ENCODE data around the gene ARHGEF38. TPM values are rescaled to one million over a fixed set of nuclear protein-coding genes. Genes with fewer than 3 reads are reported as not detected.

The ARHGEF38 gene
- total RNA-seq, 2 experiments from 2014 or later, result not detected

GRCh38 chr4:105601406-105601805 lies 49.0 kb downstream of the ARHGEF38 start:
- Mint-ChIP-seq H3K27ac (no peak overlapping the region), H3K27me3 (peaks cover 15% of the 10 kb centered on the region), H3K36me3 (ENCODE audit: low read depth) (no peaks in the 10 kb centered on the region), H3K4me3 (no peak overlapping the region), H3K9me3 (no peaks in the 10 kb centered on the region), H3K4me1 (ENCODE audit: low read depth) (no peaks in the 10 kb centered on the region)
- intact Hi-C loops (cut with DNase I, micrococcal nuclease), result no loop called here
- POLR2A ChIA-PET, result no interaction called here
- no peak for DNase-seq
- Histone ChIP-seq H3K27me3 (ENCODE audit: control insufficient read depth in 1 of 2, insufficient read depth in 2 of 2, low read length in 2 of 2) (no peaks in the 10 kb centered on the region), H3K9me3 (ENCODE audit: control insufficient read depth in 1 of 2, insufficient read depth in 1 of 2, low read length in 2 of 2) (no peaks in the 10 kb centered on the region), H3K4me3 (ENCODE audit: low read length) (no peak overlapping the region), H3K27ac (ENCODE audit: low read depth in 1 of 2, low read length in 2 of 2) (no peak overlapping the region), H3K36me3 (ENCODE audit: insufficient read depth, low read length) (no peaks in the 10 kb centered on the region), H3K4me1 (ENCODE audit: insufficient read depth, low read length) (no peaks in the 10 kb centered on the region)
- no peak for ATAC-seq (ENCODE audit: poor library complexity)
- CTCF ChIA-PET, result no interaction called here
- TF ChIP-seq CTCF (IDR thresholded peaks at IDR 0.05), result no peak

DNA sequence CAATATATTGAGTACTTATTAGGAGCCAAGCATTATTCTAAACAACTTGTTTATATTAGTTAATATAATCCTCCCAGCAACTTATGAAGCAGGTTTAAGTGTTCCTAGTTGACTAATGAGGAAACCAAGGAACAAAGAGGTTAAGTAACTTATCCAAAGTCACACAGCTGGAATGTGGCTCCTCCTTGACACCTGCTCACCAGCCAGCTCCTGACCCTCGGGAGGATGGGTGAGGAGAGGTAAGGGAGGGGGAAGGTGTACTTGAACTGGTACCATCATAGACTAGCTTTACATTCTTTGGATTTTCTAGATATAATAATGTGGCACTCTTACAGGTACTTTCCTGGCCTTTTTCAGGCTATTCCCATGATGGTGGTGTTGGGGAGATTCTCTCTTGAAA lies 50.7 kb downstream of the ARHGEF38 start:
- H3K27me3 Mint-ChIP-seq, result peaks cover 5% of the 10 kb centered on the region

DNA sequence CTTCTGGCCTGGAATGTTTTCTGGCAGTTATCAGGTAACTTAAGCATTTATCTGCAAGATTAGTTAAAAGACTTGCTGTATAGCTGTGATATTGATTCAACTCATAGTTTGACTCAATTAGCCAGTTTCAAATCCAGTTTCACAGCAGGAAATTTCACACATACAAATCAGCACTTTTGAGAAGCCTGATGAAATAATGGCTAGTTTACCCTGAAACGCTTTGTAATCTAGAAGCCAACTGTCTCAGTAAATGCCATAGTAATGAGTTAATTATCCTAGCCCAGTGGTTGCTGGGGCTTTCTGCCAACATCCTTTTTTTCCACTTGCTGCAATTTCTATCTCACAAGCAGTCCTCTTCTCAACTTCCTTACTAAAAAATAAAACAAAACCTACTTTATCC lies 53.1 kb downstream of the ARHGEF38 start:
- Mint-ChIP-seq H3K4me1 (ENCODE audit: low read depth) (no peaks in the 10 kb centered on the region), H3K27ac (no peak overlapping the region), H3K27me3 (peaks cover 10% of the 10 kb centered on the region), H3K36me3 (ENCODE audit: low read depth) (no peaks in the 10 kb centered on the region), H3K4me3 (no peak overlapping the region), H3K9me3 (no peaks in the 10 kb centered on the region)
- CTCF ChIA-PET, result no interaction called here
- Histone ChIP-seq H3K27ac (ENCODE audit: low read depth in 1 of 2, low read length in 2 of 2) (no peak overlapping the region), H3K4me1 (ENCODE audit: insufficient read depth, low read length) (no peaks in the 10 kb centered on the region), H3K36me3 (ENCODE audit: insufficient read depth, low read length) (no peaks in the 10 kb centered on the region), H3K9me3 (ENCODE audit: control insufficient read depth in 1 of 2, insufficient read depth in 1 of 2, low read length in 2 of 2) (no peaks in the 10 kb centered on the region), H3K4me3 (ENCODE audit: low read length) (no peak overlapping the region), H3K27me3 (ENCODE audit: control insufficient read depth in 1 of 2, insufficient read depth in 2 of 2, low read length in 2 of 2) (no peaks in the 10 kb centered on the region)
- intact Hi-C loops (cut with DNase I, micrococcal nuclease), result no loop called here
- ATAC-seq (ENCODE audit: poor library complexity) (no peak), DNase-seq (no peak)
- POLR2A ChIA-PET, result no interaction called here
- no peak for TF ChIP-seq CTCF (IDR thresholded peaks at IDR 0.05)

More for the DNA sequence above, 50.7 kb downstream of the ARHGEF38 start:
- DNase-seq, result no peak
- Histone ChIP-seq H3K4me1 (ENCODE audit: insufficient read depth, low read length) (no peaks in the 10 kb centered on the region), H3K27ac (ENCODE audit: low read depth in 1 of 2, low read length in 2 of 2) (no peak overlapping the region), H3K36me3 (ENCODE audit: insufficient read depth, low read length) (no peaks in the 10 kb centered on the region), H3K9me3 (ENCODE audit: control insufficient read depth in 1 of 2, insufficient read depth in 1 of 2, low read length in 2 of 2) (no peaks in the 10 kb centered on the region), H3K27me3 (ENCODE audit: control insufficient read depth in 1 of 2, insufficient read depth in 2 of 2, low read length in 2 of 2) (no peaks in the 10 kb centered on the region), H3K4me3 (ENCODE audit: low read length) (no peak overlapping the region)
- Mint-ChIP-seq H3K4me3 (no peak overlapping the region), H3K27ac (no peak overlapping the region), H3K36me3 (ENCODE audit: low read depth) (no peaks in the 10 kb centered on the region), H3K4me1 (ENCODE audit: low read depth) (no peaks in the 10 kb centered on the region), H3K9me3 (no peaks in the 10 kb centered on the region)
- CTCF ChIA-PET, result no interaction called here
- POLR2A ChIA-PET, result no interaction called here
- intact Hi-C loops (cut with DNase I, micrococcal nuclease), result no loop called here
- TF ChIP-seq CTCF (IDR thresholded peaks at IDR 0.05), result no peak
- ATAC-seq (ENCODE audit: poor library complexity), result no peak
